IPS-18a (cell line): ENCODE measurements around the gene HJURP.
"Not testable (repeated sequence)": the region's sequence is repeated elsewhere in the genome, so short reads cannot be mapped to it uniquely, and the experiment has no call there.

Source experiments
- H3K27ac ChIP-seq: one replicate; pipeline ENCODE4 v1.5.1; 2013; ENCODE audit warnings: low read length
- H3K27me3 ChIP-seq: one replicate; pipeline ENCODE4 v1.6.1; 2013; ENCODE audit warnings: mild to moderate bottlenecking, low read length; ENCODE audit not compliant: control insufficient read depth, insufficient read depth
- H3K36me3 ChIP-seq: one replicate; pipeline ENCODE4 v1.6.1; 2013; ENCODE audit warnings: low read depth, low read length; ENCODE audit not compliant: control insufficient read depth
- H3K4me1 ChIP-seq: one replicate; pipeline ENCODE4 v1.6.1; 2013; ENCODE audit warnings: low read depth, low read length; ENCODE audit not compliant: control insufficient read depth
- H3K4me3 ChIP-seq: one replicate; pipeline ENCODE4 v1.5.1; 2013; ENCODE audit warnings: low read length
- H3K9ac ChIP-seq: one replicate; pipeline ENCODE4 v1.6.1; 2013; ENCODE audit warnings: mild to moderate bottlenecking, low read length, moderate library complexity
- H3K9me3 ChIP-seq: one replicate; pipeline ENCODE4 v1.6.1; 2013; ENCODE audit warnings: low read depth, low read length; ENCODE audit not compliant: control insufficient read depth

Gene HJURP, protein sequence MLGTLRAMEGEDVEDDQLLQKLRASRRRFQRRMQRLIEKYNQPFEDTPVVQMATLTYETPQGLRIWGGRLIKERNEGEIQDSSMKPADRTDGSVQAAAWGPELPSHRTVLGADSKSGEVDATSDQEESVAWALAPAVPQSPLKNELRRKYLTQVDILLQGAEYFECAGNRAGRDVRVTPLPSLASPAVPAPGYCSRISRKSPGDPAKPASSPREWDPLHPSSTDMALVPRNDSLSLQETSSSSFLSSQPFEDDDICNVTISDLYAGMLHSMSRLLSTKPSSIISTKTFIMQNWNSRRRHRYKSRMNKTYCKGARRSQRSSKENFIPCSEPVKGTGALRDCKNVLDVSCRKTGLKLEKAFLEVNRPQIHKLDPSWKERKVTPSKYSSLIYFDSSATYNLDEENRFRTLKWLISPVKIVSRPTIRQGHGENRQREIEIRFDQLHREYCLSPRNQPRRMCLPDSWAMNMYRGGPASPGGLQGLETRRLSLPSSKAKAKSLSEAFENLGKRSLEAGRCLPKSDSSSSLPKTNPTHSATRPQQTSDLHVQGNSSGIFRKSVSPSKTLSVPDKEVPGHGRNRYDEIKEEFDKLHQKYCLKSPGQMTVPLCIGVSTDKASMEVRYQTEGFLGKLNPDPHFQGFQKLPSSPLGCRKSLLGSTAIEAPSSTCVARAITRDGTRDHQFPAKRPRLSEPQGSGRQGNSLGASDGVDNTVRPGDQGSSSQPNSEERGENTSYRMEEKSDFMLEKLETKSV

DNA sequence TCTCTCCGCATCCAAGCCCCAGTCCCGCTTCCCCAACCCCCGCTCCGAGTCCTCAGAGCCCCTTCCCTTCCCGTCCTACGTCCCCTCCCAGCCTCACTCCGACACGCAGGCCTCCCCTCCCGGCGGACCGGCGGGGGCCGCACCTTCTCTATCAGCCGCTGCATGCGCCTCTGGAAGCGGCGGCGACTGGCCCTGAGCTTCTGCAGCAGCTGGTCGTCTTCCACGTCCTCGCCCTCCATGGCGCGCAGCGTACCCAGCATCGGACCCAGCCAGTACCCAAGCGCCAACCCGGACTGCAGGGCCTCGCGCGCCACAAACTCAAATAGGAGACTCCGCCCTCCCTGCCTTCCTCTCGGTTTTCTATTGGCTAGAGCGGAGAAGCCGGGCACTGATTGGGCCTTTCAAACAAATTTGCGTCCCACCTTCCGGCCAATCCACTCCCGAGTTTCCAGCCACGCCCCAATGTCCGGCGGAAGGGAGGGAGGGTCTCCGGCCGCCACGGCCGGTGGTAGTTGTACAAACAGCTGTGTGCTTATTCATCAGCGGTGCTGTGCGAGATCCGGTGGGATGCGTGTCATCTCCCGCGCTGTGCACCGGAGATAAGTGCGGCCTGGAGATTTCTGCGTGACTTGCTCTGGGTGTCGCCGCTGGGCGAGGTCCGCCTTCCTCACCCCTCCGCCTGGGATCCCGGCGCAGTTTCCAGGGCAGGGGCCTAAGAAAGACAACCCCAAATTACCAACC lies at the start of gene HJURP:
HJURP (minus strand) TSS at position 295 of the 741 bp plus-strand sequence; CDS start at position 260, 35 bp downstream.
- Histone ChIP-seq H3K4me3 (peak within 1 kb of the TSS; percentile 83), H3K36me3 (peaks cover 31% of the 10 kb centered on the region), H3K9ac (peak within 1 kb of the TSS; percentile 89), H3K4me1 (peaks cover 12% of the 10 kb centered on the region), H3K27me3 (no peaks in the 10 kb centered on the region), H3K27ac (peak within 1 kb of the TSS; percentile 62), H3K9me3 (no peaks in the 10 kb centered on the region)

DNA sequence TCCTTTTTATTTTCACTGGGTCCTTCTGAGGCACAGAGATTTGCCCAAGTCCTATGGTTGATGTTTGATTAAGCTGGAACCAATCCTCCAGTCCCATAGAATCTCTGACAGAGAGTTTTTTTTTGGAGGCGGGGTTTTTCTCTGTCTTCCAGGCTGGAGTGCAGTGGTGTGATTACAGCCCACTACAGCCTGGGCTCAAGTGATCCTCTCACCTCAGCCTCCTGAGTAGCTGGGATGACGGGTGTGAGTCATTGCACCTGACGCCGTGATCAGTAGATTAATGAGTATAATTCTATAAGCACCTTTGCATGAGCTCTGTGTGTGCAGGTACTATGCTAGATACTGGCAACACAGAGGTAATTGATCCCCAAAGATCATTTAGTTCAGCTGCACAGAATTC lies 47.5 kb upstream of the HJURP start:
- Histone ChIP-seq H3K36me3 (no peaks in the 10 kb centered on the region), H3K4me1 (no peaks in the 10 kb centered on the region), H3K4me3 (no peak overlapping the region), H3K9me3 (no peaks in the 10 kb centered on the region), H3K27ac (no peak overlapping the region), H3K9ac (no peak overlapping the region), H3K27me3 (no peaks in the 10 kb centered on the region)

DNA sequence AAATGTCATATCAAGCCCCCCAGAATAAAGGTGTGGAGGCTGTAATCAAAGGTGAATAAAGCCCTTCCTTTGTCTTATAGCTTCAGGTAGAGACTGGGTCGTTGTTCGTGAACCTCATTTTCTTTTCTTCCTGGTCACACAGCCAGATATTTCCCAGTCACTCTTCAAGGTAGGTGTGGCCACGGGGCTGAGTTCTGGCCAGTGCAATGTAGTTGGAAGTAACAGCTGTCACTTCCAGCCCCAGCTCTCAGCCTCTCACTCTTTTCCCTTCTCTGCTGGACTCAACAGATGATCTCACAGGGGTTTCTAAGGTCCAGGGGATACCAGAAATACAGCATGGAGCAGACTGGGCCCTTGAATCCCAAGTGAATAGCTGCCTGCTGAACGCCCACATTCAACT lies 47.0 kb upstream of the HJURP start:
- Histone ChIP-seq H3K9ac (no peak overlapping the region), H3K36me3 (no peaks in the 10 kb centered on the region), H3K27me3 (no peaks in the 10 kb centered on the region), H3K27ac (no peak overlapping the region), H3K4me1 (no peaks in the 10 kb centered on the region), H3K4me3 (no peak overlapping the region), H3K9me3 (no peaks in the 10 kb centered on the region)

DNA sequence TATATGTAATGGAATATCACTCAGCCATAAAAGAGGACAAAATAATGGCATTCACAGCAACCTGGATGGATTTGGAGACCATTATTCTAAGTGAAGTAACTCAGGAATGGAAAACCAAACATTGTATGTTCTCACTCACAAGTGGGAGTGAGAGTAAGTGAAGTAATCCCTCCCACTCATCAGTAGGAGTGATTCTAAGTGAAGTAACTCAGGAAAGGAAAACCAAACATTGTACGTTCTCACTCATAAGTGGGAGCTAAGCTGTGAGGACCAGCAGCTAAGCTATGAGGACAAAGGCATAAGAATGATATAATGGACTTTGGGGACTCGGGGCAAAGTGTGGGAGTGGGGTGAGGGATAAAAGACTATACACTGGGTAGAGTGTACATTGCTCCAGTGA lies 41.9 kb upstream of the HJURP start:
- H3K4me3 ChIP-seq, H3K36me3 ChIP-seq, H3K9ac ChIP-seq, H3K27ac ChIP-seq, H3K9me3 ChIP-seq, H3K4me1 ChIP-seq, H3K27me3 ChIP-seq: not testable (repeated sequence)

DNA sequence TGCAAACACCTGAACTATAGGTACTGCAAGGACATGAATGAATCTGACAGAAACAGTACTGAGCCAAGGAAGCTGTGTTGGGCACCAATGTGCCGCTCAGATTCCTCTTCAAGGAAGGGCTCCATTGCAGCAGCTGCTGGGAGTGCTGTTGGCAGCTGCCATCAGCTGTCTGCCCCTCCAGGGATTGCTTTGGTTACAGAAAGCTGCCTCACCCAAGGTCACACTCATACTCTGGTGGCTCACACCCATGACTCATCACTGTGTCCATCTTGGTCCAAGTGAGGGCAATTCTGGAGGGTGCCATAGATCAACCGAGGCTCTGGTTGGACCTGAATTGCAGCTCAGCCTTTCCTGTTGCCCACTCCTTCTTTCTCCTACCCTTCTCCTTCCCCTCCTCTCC lies 38.5 kb upstream of the HJURP start:
- Histone ChIP-seq H3K4me3 (no peak overlapping the region), H3K27ac (no peak overlapping the region), H3K27me3 (no peaks in the 10 kb centered on the region), H3K36me3 (no peaks in the 10 kb centered on the region), H3K9ac (no peak overlapping the region), H3K4me1 (no peaks in the 10 kb centered on the region), H3K9me3 (no peaks in the 10 kb centered on the region)

DNA sequence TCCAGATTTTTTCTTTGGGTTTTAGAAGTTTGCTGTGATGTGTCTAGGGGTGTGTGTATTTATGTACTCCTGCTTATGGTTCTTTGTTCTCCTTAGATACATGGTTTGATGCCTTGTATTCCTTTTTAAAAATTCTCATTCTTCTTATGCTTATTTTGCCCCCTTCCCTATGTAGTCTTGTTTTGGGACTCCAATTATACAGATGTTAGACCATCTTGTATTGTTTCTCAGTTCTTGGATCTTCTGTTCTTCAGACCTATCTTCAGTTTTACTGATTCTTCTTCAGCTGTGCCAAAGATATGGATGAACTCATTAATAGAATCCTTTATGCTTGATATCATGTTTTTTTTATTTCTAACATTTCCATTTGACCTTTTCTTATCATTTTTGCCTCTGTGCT lies 28.0 kb upstream of the HJURP start:
- peaks cover 9% of the 10 kb centered on the region for H3K9me3 ChIP-seq
- no peak overlapping the region for H3K27ac ChIP-seq
- no peaks in the 10 kb centered on the region for H3K36me3 ChIP-seq
- no peak overlapping the region for H3K4me3 ChIP-seq
- no peaks in the 10 kb centered on the region for H3K27me3 ChIP-seq
- H3K9ac ChIP-seq = no peak overlapping the region
- no peaks in the 10 kb centered on the region for H3K4me1 ChIP-seq

DNA sequence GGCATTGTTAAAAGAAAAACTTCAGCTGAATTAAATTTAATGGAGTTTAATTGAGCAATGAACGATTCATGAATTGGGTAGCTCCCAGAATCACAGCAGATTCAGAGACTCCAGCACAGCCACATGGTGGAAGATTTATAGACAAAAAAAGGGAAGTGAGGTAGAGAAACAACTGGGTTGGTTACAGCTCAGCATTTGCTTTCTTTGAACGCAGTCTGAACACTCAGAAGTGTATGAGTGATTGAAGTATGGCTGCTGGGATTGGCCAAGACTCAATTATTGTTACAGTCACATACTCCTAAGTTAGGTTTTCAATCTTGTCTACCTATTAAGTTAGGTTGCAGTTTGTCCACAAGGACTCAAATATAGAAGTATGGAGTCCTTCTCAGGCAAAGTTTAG lies 17.8 kb upstream of the HJURP start:
- not testable (repeated sequence) for H3K4me1 ChIP-seq, H3K36me3 ChIP-seq, H3K27ac ChIP-seq, H3K4me3 ChIP-seq, H3K9me3 ChIP-seq, H3K9ac ChIP-seq
- peaks cover 38% of the 10 kb centered on the region for H3K27me3 ChIP-seq

DNA sequence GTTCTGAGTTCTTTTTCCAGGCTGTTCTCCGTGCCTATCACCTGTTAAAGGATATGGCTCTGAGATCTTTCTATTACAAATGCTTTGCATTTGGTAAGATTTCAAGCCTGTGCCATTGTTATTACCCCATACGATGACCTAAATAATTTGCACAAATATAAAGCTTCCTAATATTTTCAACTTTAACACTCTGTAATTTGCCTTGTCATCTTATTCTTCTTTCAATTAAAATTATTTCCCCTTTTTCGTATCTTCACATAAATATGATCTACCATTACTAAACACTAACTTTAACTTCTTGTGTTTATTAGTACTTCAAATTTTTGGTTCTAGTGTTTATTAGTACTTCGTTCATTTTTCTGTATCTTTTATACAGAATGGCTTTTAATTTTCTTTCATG lies 17.1 kb upstream of the HJURP start:
- Histone ChIP-seq H3K27me3 (peaks cover 38% of the 10 kb centered on the region), H3K36me3 (peaks cover 4% of the 10 kb centered on the region), H3K27ac (no peak overlapping the region), H3K9ac (no peak overlapping the region), H3K9me3 (no peaks in the 10 kb centered on the region), H3K4me1 (no peaks in the 10 kb centered on the region), H3K4me3 (no peak overlapping the region)

DNA sequence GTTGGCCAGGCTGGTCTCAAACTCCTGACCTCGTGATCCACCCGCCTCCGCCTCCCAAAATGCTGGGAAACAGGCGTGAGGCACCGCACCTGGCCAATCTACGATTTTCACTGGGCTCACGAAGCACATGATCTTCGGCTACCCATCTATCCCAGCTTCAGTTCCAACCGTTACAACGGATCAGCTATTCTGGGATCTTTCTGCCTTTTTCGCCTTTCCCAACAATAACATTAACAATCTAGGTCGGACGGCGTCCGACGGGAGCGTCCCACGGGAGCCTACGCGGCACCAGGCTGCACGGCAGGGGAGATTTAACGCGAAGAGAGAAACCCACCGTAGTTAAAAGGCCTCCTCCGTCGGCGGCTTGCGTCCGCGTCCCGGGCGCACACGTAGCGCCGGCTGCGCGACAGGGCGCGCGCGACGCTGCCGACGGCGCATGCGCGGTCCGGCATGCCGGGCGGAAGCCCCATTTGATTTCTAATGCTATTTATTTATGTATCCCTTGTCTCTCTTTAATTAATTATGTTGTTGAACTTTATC lies 13.7 kb upstream of the HJURP start, which contains the start of gene MSL3B:
MSL3B (minus strand) TSS at position 394 of the 540 bp plus-strand sequence.
- peak within 1 kb of the TSS; percentile 72 for H3K9ac ChIP-seq
- no peaks in the 10 kb centered on the region for H3K4me1 ChIP-seq
- H3K9me3 ChIP-seq = no peaks in the 10 kb centered on the region
- peak within 1 kb of the TSS; percentile 59 for H3K27ac ChIP-seq
- peaks cover 25% of the 10 kb centered on the region for H3K27me3 ChIP-seq
- H3K36me3 ChIP-seq = peaks cover 4% of the 10 kb centered on the region
- H3K4me3 ChIP-seq = peak within 1 kb of the TSS; percentile 89

DNA sequence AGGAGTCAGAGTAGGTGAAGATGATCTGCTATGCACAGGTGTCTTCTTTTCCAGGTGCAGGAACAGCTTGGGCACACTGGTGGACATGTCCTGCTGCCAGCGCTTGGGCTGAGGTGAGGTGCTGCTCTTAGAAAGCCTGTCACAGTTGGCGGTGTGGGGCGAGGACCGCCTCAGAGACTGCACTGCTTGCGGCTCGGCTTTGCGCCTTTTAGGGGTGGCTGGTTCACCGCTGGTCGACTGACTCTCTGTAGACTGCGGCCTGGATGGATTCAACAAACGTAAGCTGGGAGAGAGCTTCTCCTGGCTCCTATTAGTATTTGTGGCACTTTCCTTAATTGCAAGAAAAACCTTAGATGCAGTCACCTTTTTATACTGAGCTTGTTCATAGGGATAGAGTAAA lies 12.1 kb upstream of the HJURP start:
- Histone ChIP-seq H3K27ac (no peak overlapping the region), H3K36me3 (peaks cover 4% of the 10 kb centered on the region), H3K9ac (no peak overlapping the region)

DNA sequence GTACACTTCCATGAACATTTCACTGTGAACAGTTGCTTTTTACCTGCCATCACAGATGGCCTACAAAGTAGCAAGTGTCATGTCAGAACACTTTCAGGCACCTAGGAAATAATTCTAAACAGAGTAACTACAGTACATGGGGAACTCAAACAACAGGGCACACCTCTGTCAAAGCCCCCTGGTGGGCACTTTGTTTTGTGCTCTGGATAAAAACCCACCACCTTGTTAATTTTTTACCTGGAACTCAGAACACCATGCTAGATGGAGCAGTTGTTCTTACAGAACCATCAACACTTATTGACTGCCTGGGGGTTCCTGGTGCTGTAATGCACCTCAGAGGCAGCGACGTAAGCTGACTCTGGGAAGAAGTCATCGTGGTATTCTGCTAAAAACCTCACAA lies 11.5 kb upstream of the HJURP start:
- H3K9ac ChIP-seq = no peak overlapping the region
- peaks cover 3% of the 10 kb centered on the region for H3K27me3 ChIP-seq
- H3K9me3 ChIP-seq = no peaks in the 10 kb centered on the region
- peaks cover 4% of the 10 kb centered on the region for H3K36me3 ChIP-seq
- H3K4me1 ChIP-seq = no peaks in the 10 kb centered on the region
- no peak overlapping the region for H3K4me3 ChIP-seq
- H3K27ac ChIP-seq = no peak overlapping the region

More for the DNA sequence above, 12.1 kb upstream of the HJURP start:
- Histone ChIP-seq H3K4me1 (no peaks in the 10 kb centered on the region), H3K27me3 (peaks cover 9% of the 10 kb centered on the region), H3K4me3 (no peak overlapping the region), H3K9me3 (no peaks in the 10 kb centered on the region)
